Measurements from ENCODE around the gene AMN. TPM values are rescaled to one million over a fixed set of nuclear protein-coding genes. Genes with fewer than 3 reads are reported as not detected.
A peak's percentile ranks its signal among the peaks of the same experiment; 100 is the strongest.
"Not testable (repeated sequence)": the region's sequence is repeated elsewhere in the genome, so short reads cannot be mapped to it uniquely, and the experiment has no call there.

AMN gene
- total RNA-seq, 1 experiment from 2014 or later, result not detected

DNA sequence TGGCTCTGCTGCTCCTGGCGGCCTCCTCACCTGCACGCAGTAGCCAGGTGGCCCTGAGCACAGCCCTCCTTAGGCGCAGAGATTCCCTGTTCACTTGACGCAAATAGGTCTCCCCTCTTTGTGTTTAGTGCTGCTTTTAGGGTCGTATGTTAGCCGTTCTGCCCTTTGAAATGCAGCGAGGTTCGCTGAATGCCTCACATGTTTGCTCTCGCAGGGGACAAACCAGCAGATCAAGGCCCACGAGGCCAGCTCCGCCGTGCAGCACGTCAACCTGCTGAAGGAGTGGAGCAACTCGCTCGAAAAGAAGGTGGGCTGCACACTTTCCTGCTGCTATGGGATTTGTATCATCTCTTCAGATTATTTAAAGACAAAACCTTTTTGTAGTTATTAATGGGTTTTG, 31.4 kb upstream of the AMN start:
- ChIA-PET CTCF (interaction anchor here (0.6 kb wide), 1 partner anchor 10 kb away, joined by 3 read pairs; no protein-coding TSS in a partner anchor), POLR2A (no interaction called here)
- Mint-ChIP-seq H3K27ac (ENCODE audit: low read depth, unreplicated experiment) (no peak overlapping the region), H3K27me3 (ENCODE audit: insufficient read depth, unreplicated experiment) (no peaks in the 10 kb centered on the region), H3K36me3 (ENCODE audit: insufficient read depth, unreplicated experiment) (peaks cover 50% of the 10 kb centered on the region), H3K4me3 (ENCODE audit: unreplicated experiment) (no peak overlapping the region), H3K4me1 (ENCODE audit: insufficient read depth, unreplicated experiment) (no peaks in the 10 kb centered on the region), H3K9me3 (ENCODE audit: unreplicated experiment) (no peaks in the 10 kb centered on the region)
- DNase-seq (ENCODE audit: unreplicated experiment), result no peak
- intact Hi-C loops (cut with micrococcal nuclease), result no loop called here
- TF ChIP-seq, protein P1, sequence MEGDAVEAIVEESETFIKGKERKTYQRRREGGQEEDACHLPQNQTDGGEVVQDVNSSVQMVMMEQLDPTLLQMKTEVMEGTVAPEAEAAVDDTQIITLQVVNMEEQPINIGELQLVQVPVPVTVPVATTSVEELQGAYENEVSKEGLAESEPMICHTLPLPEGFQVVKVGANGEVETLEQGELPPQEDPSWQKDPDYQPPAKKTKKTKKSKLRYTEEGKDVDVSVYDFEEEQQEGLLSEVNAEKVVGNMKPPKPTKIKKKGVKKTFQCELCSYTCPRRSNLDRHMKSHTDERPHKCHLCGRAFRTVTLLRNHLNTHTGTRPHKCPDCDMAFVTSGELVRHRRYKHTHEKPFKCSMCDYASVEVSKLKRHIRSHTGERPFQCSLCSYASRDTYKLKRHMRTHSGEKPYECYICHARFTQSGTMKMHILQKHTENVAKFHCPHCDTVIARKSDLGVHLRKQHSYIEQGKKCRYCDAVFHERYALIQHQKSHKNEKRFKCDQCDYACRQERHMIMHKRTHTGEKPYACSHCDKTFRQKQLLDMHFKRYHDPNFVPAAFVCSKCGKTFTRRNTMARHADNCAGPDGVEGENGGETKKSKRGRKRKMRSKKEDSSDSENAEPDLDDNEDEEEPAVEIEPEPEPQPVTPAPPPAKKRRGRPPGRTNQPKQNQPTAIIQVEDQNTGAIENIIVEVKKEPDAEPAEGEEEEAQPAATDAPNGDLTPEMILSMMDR (IDR thresholded peaks at IDR 0.05; ENCODE audit: unreplicated experiment), result no peak
- BruUV-seq (replicated peaks), result no TSS peak

DNA sequence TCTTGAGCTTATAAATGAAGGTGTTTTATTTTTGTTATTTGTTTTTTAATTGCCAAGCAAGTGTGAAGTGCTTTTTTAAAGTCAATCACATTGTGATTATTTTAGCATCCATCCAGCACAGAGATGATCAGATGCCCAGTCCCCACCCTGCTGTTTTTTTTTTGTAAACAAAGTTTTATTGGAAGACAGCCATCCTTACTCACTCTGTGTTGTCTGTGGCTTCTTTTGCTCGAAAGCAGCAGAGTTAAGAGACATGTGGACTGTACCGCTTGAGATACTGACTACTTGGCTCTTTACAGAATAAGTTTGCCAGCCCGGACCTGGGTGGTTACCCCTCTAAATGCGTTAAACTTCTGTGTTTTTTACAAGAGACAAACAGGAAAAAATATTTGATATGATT, 30.9 kb upstream of the AMN start:
- CTCF ChIA-PET, result interaction anchor here (0.6 kb wide), 1 partner anchor 10 kb away, joined by 3 read pairs; no protein-coding TSS in a partner anchor
- Mint-ChIP-seq H3K27ac (ENCODE audit: low read depth, unreplicated experiment) (no peak overlapping the region), H3K9me3 (ENCODE audit: unreplicated experiment) (no peaks in the 10 kb centered on the region), H3K4me1 (ENCODE audit: insufficient read depth, unreplicated experiment) (no peaks in the 10 kb centered on the region), H3K27me3 (ENCODE audit: insufficient read depth, unreplicated experiment) (no peaks in the 10 kb centered on the region), H3K36me3 (ENCODE audit: insufficient read depth, unreplicated experiment) (peaks cover 51% of the 10 kb centered on the region), H3K4me3 (ENCODE audit: unreplicated experiment) (no peak overlapping the region)
- TF ChIP-seq, protein P1 (IDR thresholded peaks at IDR 0.05; ENCODE audit: unreplicated experiment), result no peak
- DNase-seq (ENCODE audit: unreplicated experiment), result peak; percentile 16
- intact Hi-C loops (cut with micrococcal nuclease), result no loop called here
- no TSS peak for BruUV-seq (replicated peaks)
- POLR2A ChIA-PET, result no interaction called here

DNA sequence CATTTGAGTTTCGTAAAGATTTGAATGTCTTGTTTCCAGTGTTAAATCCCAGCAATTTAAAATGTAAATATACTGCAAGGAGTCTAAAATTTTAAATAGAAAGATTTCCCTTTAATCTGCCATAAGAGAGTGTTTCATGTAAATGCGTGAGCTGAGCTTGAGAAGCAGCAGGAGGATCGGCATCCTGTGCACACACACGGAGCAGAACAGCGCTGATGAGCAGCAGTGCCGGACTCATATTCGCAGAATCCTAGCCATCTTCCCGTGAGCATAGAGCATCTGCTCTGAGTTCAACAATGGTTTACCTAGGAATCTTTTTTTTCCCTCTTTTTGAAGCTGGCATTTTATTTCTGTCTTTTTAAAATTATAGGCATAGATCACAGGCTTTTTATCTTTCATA, 29.8 kb upstream of the AMN start:
- Mint-ChIP-seq H3K27ac (ENCODE audit: low read depth, unreplicated experiment) (no peak overlapping the region), H3K4me1 (ENCODE audit: insufficient read depth, unreplicated experiment) (no peaks in the 10 kb centered on the region), H3K36me3 (ENCODE audit: insufficient read depth, unreplicated experiment) (peaks cover 53% of the 10 kb centered on the region), H3K4me3 (ENCODE audit: unreplicated experiment) (no peak overlapping the region), H3K9me3 (ENCODE audit: unreplicated experiment) (no peaks in the 10 kb centered on the region), H3K27me3 (ENCODE audit: insufficient read depth, unreplicated experiment) (no peaks in the 10 kb centered on the region)
- ChIA-PET CTCF (interaction anchor here (0.6 to 1.4 kb wide), 2 partner anchors 14 to 104 kb away, joined by 3 read pairs; no protein-coding TSS in a partner anchor), POLR2A (no interaction called here)
- intact Hi-C loops (cut with micrococcal nuclease), result no loop called here
- TF ChIP-seq, protein P1 (IDR thresholded peaks at IDR 0.05; ENCODE audit: unreplicated experiment), result no peak
- no TSS peak for BruUV-seq (replicated peaks)
- DNase-seq (ENCODE audit: unreplicated experiment), result no peak

DNA sequence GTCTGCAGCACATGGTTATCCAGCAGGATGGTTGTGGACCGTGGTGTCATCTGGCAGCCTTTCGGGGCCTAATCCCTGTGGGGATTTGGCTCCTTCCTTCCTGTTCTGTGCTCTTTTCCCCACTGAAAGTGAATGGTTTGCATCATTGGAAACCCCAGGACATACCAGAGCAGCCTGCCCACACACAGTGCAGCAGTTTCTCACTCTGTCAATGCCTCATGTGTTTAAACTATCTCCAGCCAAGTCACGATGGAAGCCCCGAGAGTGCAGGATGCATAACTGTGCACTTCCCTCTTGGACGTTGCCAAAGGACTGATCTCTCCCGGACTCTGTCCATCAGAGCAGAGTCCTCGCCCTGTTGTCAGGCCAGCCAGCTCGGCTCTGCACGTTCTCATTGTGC, 29.0 kb upstream of the AMN start:
- H3K27ac Mint-ChIP-seq (ENCODE audit: low read depth, unreplicated experiment), result no peak overlapping the region
- H3K4me3 Mint-ChIP-seq (ENCODE audit: unreplicated experiment), result no peak overlapping the region
- peaks cover 50% of the 10 kb centered on the region for H3K36me3 Mint-ChIP-seq (ENCODE audit: insufficient read depth, unreplicated experiment)
- no peak for DNase-seq (ENCODE audit: unreplicated experiment)
- H3K9me3 Mint-ChIP-seq (ENCODE audit: unreplicated experiment), result no peaks in the 10 kb centered on the region
- BruUV-seq (replicated peaks), result no TSS peak
- no peaks in the 10 kb centered on the region for H3K4me1 Mint-ChIP-seq (ENCODE audit: insufficient read depth, unreplicated experiment)
- CTCF ChIA-PET, result interaction anchor here (0.6 to 1.1 kb wide), 2 partner anchors 103 to 200 kb away, joined by 3 to 4 read pairs; no protein-coding TSS in a partner anchor
- intact Hi-C loops (cut with micrococcal nuclease), result no loop called here
- TF ChIP-seq, protein P1 (IDR thresholded peaks at IDR 0.05; ENCODE audit: unreplicated experiment), result no peak
- POLR2A ChIA-PET, result no interaction called here
- no peaks in the 10 kb centered on the region for H3K27me3 Mint-ChIP-seq (ENCODE audit: insufficient read depth, unreplicated experiment)

DNA sequence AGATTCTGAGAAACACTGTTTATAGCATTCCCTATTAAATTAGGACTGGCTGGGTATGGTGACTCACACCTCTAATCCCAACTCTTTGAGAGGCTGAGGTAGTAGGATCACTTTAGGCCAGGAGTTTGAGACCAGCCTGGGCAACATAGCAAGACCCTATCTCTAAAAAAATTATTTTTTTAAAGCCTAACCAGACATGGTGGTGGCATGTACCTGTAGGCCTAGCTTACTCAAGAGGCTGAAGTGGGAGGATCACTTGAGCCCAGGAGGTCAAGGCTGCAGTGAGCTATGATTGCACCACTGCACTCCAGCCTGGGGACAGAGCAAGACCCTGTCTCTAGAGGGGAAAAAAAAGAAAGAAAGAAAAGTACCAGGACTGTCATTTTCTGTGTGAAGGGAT, 25.7 kb upstream of the AMN start:
- H3K27me3 Mint-ChIP-seq (ENCODE audit: insufficient read depth, unreplicated experiment); intact Hi-C loops (cut with micrococcal nuclease); DNase-seq (ENCODE audit: unreplicated experiment); H3K9me3 Mint-ChIP-seq (ENCODE audit: unreplicated experiment); H3K27ac Mint-ChIP-seq (ENCODE audit: low read depth, unreplicated experiment); H3K4me1 Mint-ChIP-seq (ENCODE audit: insufficient read depth, unreplicated experiment); H3K4me3 Mint-ChIP-seq (ENCODE audit: unreplicated experiment); CTCF ChIA-PET; BruUV-seq (replicated peaks): not testable (repeated sequence)
- peaks cover 40% of the 10 kb centered on the region for H3K36me3 Mint-ChIP-seq (ENCODE audit: insufficient read depth, unreplicated experiment)
- POLR2A ChIA-PET, result interaction anchor here (0.6 kb wide), 1 partner anchor 228 kb away, joined by 3 read pairs; no protein-coding TSS in a partner anchor

All from MCF 10A (cell line).